HG03460 (cell line): ENCODE data around the gene NDC80.
"Not testable (repeated sequence)": the region's sequence is repeated elsewhere in the genome, so short reads cannot be mapped to it uniquely, and the experiment has no call there.

Experiments used
- ATAC-seq: cut with Tn5 transposase; IDR thresholded peaks from one replicate; pipeline ENCODE4 v1.9.1; 2021; ENCODE audit not compliant: unreplicated experiment

NDC80 gene

GRCh38 chr18:2618009-2618408, 46.7 kb downstream of the NDC80 start:
- no peak for ATAC-seq

- no peak for ATAC-seq
Observed at GRCh38 chr18:2625217-2625616, 53.9 kb downstream of the NDC80 start.

- no peak for ATAC-seq
Observed at GRCh38 chr18:2627821-2628276, 56.5 kb downstream of the NDC80 start.

- no peak for ATAC-seq
Observed at GRCh38 chr18:2629003-2629402, 57.6 kb downstream of the NDC80 start.

- no peak for ATAC-seq
Observed at GRCh38 chr18:2635586-2635985, 64.2 kb downstream of the NDC80 start.

GRCh38 chr18:2636126-2636631, 64.8 kb downstream of the NDC80 start:
- ATAC-seq: peak; percentile 18

- peak; percentile 71 for ATAC-seq
Observed at GRCh38 chr18:2641638-2642037, 70.3 kb downstream of the NDC80 start.

- no peak for ATAC-seq
Observed at GRCh38 chr18:2642771-2643170, 71.4 kb downstream of the NDC80 start.

GRCh38 chr18:2644535-2644934, 73.2 kb downstream of the NDC80 start:
- ATAC-seq: no peak

- ATAC-seq: no peak
Observed at GRCh38 chr18:2651981-2652380, 80.6 kb downstream of the NDC80 start.

GRCh38 chr18:2653467-2653866, 82.1 kb downstream of the NDC80 start:
- no peak for ATAC-seq

GRCh38 chr18:2654169-2654927, 83.0 kb downstream of the NDC80 start:
- no peak for ATAC-seq

GRCh38 chr18:2654928-2655177, 83.5 kb downstream of the NDC80 start:
- peak; percentile 38 for ATAC-seq

GRCh38 chr18:2655178-2655953, 84.0 kb downstream of the NDC80 start, which contains the start of gene SMCHD1:
SMCHD1 (plus strand) TSS chr18:2655726; CDS start chr18:2656076, 350 bp downstream.
- ATAC-seq: peak; percentile 67

GRCh38 chr18:2655954-2656236, 84.5 kb downstream of the NDC80 start:
- ATAC-seq: peak; percentile 20

GRCh38 chr18:2656237-2656980, 85.1 kb downstream of the NDC80 start:
- peak; percentile 11 for ATAC-seq

- ATAC-seq: no peak
Observed at GRCh38 chr18:2656981-2657512, 85.7 kb downstream of the NDC80 start.

GRCh38 chr18:2657788-2658458, 86.6 kb downstream of the NDC80 start:
- ATAC-seq: no peak

GRCh38 chr18:2660849-2661248, 89.5 kb downstream of the NDC80 start:
- not testable (repeated sequence) for ATAC-seq

- not testable (repeated sequence) for ATAC-seq
Observed at GRCh38 chr18:2662288-2662687, 90.9 kb downstream of the NDC80 start.

GRCh38 chr18:2662990-2663389, 91.6 kb downstream of the NDC80 start:
- ATAC-seq: no peak
